ENCODE measurements around the gene NPC1.

The NPC1 gene

DNA sequence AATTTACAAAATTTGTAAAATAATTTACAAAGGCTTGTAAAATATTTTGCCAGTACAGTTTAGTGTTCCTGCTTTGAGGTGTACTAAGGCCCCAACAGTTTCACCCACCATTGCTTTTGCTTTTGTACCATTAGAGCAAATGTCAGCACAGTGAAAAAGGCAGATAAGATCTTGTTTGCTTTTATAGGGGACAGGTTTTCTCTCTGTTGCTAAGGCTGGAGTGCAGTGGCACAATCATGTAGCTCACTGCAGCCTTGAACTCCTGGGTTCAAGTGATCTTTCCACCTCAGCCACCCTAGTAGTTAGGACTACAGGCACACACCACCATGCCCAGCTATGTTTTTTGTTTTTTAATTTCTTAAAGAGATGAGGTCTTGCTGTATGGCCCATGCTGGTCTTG, 19.6 kb upstream of the NPC1 start:
- TF ChIP-seq, protein P1, sequence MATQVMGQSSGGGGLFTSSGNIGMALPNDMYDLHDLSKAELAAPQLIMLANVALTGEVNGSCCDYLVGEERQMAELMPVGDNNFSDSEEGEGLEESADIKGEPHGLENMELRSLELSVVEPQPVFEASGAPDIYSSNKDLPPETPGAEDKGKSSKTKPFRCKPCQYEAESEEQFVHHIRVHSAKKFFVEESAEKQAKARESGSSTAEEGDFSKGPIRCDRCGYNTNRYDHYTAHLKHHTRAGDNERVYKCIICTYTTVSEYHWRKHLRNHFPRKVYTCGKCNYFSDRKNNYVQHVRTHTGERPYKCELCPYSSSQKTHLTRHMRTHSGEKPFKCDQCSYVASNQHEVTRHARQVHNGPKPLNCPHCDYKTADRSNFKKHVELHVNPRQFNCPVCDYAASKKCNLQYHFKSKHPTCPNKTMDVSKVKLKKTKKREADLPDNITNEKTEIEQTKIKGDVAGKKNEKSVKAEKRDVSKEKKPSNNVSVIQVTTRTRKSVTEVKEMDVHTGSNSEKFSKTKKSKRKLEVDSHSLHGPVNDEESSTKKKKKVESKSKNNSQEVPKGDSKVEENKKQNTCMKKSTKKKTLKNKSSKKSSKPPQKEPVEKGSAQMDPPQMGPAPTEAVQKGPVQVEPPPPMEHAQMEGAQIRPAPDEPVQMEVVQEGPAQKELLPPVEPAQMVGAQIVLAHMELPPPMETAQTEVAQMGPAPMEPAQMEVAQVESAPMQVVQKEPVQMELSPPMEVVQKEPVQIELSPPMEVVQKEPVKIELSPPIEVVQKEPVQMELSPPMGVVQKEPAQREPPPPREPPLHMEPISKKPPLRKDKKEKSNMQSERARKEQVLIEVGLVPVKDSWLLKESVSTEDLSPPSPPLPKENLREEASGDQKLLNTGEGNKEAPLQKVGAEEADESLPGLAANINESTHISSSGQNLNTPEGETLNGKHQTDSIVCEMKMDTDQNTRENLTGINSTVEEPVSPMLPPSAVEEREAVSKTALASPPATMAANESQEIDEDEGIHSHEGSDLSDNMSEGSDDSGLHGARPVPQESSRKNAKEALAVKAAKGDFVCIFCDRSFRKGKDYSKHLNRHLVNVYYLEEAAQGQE (IDR thresholded peaks at IDR 0.05; ENCODE audit: insufficient read depth in 1 of 2, low read depth in 2 of 2, low read length in 2 of 2): no peak
- TF ChIP-seq FOXP2 (optimal IDR thresholded peaks at IDR 0.05; ENCODE audit: borderline replicate concordance, extremely low read depth, extremely low read length, insufficient read depth) (no peak), TAF1 (IDR thresholded peaks at IDR 0.05; ENCODE audit: borderline replicate concordance, insufficient read depth, low read length) (no peak), SIN3A (IDR thresholded peaks at IDR 0.05; ENCODE audit: borderline replicate concordance, insufficient read depth, low read length) (no peak), POLR2AphosphoS5 (IDR thresholded peaks at IDR 0.05; ENCODE audit: low read depth, low read length) (no peak)

DNA sequence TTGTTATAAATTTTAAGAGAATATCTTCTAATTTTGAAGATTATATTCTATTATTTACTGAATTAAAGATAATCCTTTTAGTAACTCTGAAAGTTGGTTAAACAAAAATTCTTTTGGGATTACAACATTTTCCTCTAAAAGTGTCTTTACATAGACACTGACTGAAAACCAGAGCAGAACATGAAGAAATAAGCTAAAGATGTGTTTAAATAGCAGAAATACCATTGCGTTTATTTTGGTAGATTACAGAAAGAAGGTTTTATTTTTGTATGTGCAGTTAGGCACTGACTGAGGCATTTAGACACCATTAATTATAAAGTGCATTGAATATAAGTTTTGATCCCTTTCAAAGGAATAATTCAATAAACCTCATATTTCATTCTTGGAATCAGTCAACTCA, 13.5 kb upstream of the NPC1 start:
- TF ChIP-seq SIN3A (IDR thresholded peaks at IDR 0.05; ENCODE audit: borderline replicate concordance, insufficient read depth, low read length) (no peak), TAF1 (IDR thresholded peaks at IDR 0.05; ENCODE audit: borderline replicate concordance, insufficient read depth, low read length) (no peak), POLR2AphosphoS5 (IDR thresholded peaks at IDR 0.05; ENCODE audit: low read depth, low read length) (no peak), FOXP2 (optimal IDR thresholded peaks at IDR 0.05; ENCODE audit: borderline replicate concordance, extremely low read depth, extremely low read length, insufficient read depth) (no peak)
- TF ChIP-seq, protein P1 (IDR thresholded peaks at IDR 0.05; ENCODE audit: insufficient read depth in 1 of 2, low read depth in 2 of 2, low read length in 2 of 2): no peak

DNA sequence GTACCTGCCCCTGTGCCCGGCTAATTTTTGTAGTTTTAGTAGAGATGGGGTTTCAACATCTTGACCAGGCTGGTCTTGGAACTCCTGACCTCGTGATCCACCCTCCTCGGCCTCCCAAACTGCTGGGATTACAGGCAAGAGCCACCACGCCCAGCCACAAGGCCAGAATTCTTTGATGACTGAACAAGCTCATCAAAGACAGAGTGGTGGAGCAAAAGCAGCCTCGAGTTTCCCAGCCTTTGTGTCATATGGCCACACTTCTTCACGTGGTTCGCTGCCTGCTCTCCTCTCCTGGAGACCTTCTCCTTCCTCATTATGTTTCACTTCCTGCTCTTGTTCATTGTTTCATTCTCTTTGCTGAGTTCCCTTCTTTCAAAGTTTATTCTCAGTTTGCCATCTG, 9.9 kb upstream of the NPC1 start:
- TF ChIP-seq SIN3A (IDR thresholded peaks at IDR 0.05; ENCODE audit: borderline replicate concordance, insufficient read depth, low read length) (no peak), TAF1 (IDR thresholded peaks at IDR 0.05; ENCODE audit: borderline replicate concordance, insufficient read depth, low read length) (no peak), POLR2AphosphoS5 (IDR thresholded peaks at IDR 0.05; ENCODE audit: low read depth, low read length) (no peak), FOXP2 (optimal IDR thresholded peaks at IDR 0.05; ENCODE audit: borderline replicate concordance, extremely low read depth, extremely low read length, insufficient read depth) (no peak)
- TF ChIP-seq, protein P1 (IDR thresholded peaks at IDR 0.05; ENCODE audit: insufficient read depth in 1 of 2, low read depth in 2 of 2, low read length in 2 of 2): no peak

DNA sequence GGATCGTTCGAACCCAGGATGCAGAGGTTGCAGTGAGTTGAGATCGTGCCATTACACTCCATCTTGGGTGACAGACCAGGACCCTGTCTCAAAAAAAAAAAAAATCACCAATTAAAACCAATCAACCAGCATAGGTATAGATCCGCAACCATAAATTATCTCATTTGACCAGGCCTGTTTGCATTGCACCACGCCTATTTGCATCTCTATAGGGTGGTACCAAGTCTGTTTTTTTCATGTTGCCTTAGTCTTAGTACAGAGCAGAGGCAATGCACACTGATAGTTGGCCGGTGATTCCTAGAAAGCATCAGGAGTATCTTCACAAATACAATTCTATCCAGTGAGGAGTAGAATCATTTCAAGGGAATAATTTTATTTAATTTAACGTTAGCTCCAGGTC, 9.3 kb upstream of the NPC1 start:
- TF ChIP-seq POLR2AphosphoS5 (IDR thresholded peaks at IDR 0.05; ENCODE audit: low read depth, low read length): no peak
- TF ChIP-seq, protein P1 (IDR thresholded peaks at IDR 0.05; ENCODE audit: insufficient read depth in 1 of 2, low read depth in 2 of 2, low read length in 2 of 2): no peak
- no peak for TF ChIP-seq SIN3A (IDR thresholded peaks at IDR 0.05; ENCODE audit: borderline replicate concordance, insufficient read depth, low read length)
- no peak for TF ChIP-seq TAF1 (IDR thresholded peaks at IDR 0.05; ENCODE audit: borderline replicate concordance, insufficient read depth, low read length)
- TF ChIP-seq FOXP2 (optimal IDR thresholded peaks at IDR 0.05; ENCODE audit: borderline replicate concordance, extremely low read depth, extremely low read length, insufficient read depth): no peak

DNA sequence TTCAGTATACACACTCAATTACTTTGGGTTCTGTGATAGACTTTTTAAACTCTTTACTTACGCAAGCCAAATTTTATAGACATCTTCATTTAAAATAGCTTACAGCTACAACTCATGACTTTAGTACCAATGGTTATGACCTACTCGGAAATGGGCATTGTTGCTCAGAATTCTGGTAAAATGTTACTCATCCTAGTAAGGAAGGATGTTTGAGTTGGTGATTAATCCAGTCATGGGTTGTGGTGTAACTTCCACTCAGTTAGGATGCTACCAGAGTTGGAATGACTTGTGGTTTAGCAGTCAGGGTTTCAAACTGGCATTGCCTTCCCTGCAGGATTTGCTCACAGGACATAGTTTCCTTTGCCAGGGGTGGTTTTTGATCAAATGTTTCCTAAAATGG, 7.4 kb upstream of the NPC1 start:
- TF ChIP-seq POLR2AphosphoS5 (IDR thresholded peaks at IDR 0.05; ENCODE audit: low read depth, low read length): no peak
- no peak for TF ChIP-seq FOXP2 (optimal IDR thresholded peaks at IDR 0.05; ENCODE audit: borderline replicate concordance, extremely low read depth, extremely low read length, insufficient read depth)
- TF ChIP-seq, protein P1 (IDR thresholded peaks at IDR 0.05; ENCODE audit: insufficient read depth in 1 of 2, low read depth in 2 of 2, low read length in 2 of 2): no peak
- TF ChIP-seq SIN3A (IDR thresholded peaks at IDR 0.05; ENCODE audit: borderline replicate concordance, insufficient read depth, low read length): no peak
- TF ChIP-seq TAF1 (IDR thresholded peaks at IDR 0.05; ENCODE audit: borderline replicate concordance, insufficient read depth, low read length): no peak

Data from PFSK-1 (cell line).